ENCODE measurements around the gene NAT14.

DNA sequence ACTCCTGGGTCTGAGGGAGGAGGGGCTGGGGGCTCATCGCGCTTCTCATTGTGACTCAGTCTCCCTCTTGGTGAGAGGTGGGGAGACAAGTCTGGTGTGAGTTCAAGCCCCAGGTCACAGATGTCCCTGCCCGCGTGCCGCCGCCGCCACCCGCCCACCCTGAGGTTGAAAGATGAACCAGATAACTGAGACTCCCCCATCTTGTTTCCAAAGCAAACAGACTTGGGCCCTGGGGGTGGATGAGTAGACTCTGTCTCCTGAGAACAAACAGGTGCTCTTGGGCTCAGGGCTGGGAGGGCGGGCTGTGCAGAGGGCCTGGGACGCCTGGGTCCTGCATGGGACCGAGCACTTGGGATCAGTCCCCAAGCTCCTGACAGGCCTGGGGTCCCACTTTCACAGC, 51.4 kb downstream of the NAT14 start:
- TF ChIP-seq, protein P1, sequence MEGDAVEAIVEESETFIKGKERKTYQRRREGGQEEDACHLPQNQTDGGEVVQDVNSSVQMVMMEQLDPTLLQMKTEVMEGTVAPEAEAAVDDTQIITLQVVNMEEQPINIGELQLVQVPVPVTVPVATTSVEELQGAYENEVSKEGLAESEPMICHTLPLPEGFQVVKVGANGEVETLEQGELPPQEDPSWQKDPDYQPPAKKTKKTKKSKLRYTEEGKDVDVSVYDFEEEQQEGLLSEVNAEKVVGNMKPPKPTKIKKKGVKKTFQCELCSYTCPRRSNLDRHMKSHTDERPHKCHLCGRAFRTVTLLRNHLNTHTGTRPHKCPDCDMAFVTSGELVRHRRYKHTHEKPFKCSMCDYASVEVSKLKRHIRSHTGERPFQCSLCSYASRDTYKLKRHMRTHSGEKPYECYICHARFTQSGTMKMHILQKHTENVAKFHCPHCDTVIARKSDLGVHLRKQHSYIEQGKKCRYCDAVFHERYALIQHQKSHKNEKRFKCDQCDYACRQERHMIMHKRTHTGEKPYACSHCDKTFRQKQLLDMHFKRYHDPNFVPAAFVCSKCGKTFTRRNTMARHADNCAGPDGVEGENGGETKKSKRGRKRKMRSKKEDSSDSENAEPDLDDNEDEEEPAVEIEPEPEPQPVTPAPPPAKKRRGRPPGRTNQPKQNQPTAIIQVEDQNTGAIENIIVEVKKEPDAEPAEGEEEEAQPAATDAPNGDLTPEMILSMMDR (IDR thresholded peaks at IDR 0.05), result no peak
- no peak for TF ChIP-seq POLR2A (IDR thresholded peaks at IDR 0.05)

Measured in stomach (tissue), 4 donors.